Uterus (tissue), 2 donors: ENCODE measurements around the gene LDLRAD4.

Source experiments
- POLR2A ChIP-seq, 2 donors: fragments of 450-650 bp; IDR thresholded peaks; one replicate each; pipeline ENCODE4 v1.6.1; 2016; ENCODE audit warnings: antibody characterized with exemption in 2 of 2, mild to moderate bottlenecking in 1 of 2, moderate library complexity in 1 of 2
- TF ChIP-seq, protein P1 (sequence below), 4 experiments: fragments of 200-600 bp in 2 of 4; fragments of 450-650 bp in 2 of 4; sonication (generic) in 2 of 4; IDR thresholded peaks; one replicate each; pipeline ENCODE4 v1.5.1; 2016 to 2019; ENCODE audit warnings: antibody characterized with exemption in 4 of 4, mild to moderate bottlenecking in 2 of 4, moderate library complexity in 1 of 4

DNA sequence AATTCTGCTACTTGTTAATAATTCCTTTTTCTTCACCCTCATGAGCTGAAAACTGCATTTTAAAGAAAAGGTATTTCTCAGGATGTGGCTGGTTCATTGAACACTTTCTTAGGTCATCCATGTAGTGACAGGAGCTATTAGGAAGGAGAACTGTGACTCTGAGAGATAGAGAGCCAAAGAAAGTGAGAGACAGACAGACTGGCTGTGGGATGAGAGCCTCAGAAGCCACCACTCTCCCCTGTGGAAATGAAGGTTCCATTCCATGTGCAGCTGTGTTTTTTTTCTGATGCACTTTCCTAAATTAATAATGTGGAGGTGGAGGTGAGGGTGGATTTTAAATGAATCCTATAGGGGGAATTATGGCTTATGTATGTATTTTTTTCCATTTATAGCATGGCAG, 394.5 kb downstream of the LDLRAD4 start:
- TF ChIP-seq, protein P1, sequence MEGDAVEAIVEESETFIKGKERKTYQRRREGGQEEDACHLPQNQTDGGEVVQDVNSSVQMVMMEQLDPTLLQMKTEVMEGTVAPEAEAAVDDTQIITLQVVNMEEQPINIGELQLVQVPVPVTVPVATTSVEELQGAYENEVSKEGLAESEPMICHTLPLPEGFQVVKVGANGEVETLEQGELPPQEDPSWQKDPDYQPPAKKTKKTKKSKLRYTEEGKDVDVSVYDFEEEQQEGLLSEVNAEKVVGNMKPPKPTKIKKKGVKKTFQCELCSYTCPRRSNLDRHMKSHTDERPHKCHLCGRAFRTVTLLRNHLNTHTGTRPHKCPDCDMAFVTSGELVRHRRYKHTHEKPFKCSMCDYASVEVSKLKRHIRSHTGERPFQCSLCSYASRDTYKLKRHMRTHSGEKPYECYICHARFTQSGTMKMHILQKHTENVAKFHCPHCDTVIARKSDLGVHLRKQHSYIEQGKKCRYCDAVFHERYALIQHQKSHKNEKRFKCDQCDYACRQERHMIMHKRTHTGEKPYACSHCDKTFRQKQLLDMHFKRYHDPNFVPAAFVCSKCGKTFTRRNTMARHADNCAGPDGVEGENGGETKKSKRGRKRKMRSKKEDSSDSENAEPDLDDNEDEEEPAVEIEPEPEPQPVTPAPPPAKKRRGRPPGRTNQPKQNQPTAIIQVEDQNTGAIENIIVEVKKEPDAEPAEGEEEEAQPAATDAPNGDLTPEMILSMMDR (IDR thresholded peaks at IDR 0.05) = no peak
- no peak for TF ChIP-seq POLR2A (IDR thresholded peaks at IDR 0.05)
